NCI-H1092 treated with DMSO at 0.1 percent for 48 hours (cell line): Measurements from ENCODE around the gene FAM83B.
"Not testable (repeated sequence)": the region's sequence is repeated elsewhere in the genome, so short reads cannot be mapped to it uniquely, and the experiment has no call there.

Source experiments
- DNase-seq: peaks from one replicate; lab custom pipeline; 2025; lab: John Stamatoyannopoulos, UW

FAM83B gene

DNA sequence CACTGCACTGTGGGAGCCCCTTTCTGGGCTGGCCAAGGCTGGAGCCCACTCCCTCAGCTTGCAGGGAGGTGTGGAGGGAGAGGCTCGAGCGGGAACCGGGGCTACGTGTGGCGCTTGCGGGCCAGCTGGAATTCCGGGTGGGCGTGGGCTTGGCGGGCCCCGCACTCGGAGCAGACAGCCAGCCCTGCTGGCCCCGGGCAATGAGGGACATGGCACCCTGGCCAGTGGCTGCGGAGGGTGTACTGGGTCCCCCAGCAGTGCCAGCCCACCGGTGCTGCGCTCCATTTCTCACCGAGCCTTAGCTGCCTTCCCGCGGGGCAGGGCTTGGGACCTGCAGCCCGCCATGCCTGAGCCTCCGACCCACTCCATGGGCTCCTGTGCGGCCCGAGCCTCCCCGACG, 132.6 kb downstream of the FAM83B start:
- DNase-seq: not testable (repeated sequence)

DNA sequence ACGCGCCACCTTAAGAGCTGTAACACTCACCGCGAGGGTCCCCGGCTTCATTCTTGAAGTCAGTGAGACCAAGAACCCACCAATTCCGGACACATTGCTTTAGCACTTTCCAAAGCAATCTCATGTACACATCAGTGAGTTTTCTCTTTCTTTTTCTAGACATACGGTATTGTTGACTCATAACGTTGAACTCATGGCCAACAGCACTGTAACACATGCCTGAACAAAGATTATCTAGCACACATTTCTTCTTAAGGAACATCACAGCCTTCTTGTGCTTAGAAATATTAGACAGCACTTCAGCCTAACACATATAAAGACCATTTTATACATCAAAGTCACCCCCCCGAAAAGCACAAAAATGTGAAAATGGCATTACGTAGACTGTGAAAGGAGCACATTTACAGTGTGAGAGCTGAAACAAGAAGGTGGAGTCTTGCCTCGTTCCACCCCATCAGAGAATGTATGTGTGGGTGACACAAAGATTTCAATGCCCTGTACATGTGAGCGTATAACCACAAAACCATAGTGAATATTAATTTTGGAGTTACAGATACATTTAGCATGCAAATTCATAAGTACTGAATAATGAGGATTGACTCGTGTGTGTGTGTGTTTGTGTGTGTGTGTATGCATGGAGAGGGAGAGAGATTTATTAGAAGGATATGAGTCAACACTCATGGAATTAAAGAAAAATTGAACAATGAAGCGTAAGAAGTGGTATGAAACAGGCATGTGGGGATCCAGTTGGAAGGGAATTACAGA, 134.1 kb downstream of the FAM83B start:
- no peak for DNase-seq

DNA sequence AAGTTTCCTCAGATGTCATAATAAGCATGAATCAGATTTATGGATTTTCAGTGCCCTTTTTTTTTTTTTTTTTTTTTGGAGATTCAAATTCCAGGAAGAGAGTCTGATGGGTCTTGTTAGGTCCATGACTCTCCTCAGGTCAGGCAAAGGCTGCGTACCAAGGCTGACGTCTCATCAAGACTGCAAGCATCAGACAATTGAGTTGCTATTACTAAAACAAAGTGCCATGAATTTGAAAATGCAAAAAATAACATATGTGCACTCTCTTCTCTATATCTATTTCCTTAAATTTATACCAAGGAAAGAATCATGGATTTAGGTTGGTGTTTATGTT, 134.7 kb downstream of the FAM83B start:
- DNase-seq: no peak

DNA sequence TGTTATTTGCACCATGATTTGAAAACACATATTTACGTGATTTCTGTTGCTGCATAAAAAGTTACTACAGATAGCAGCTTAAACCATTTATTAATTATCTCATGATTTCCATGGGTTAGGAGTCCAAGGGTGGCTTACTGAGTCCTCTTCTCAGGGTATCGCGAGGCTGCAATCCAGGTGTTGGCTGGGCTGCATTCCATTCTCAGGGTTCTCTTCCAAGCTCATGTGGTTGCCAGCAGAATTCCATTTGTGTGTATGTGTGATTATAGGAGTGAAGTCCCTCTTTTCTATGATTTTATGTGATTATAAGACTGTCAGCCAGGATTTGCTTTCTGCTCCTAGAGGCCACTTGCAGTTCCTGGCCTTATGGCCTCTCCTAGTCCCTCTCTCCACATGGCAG, 135.1 kb downstream of the FAM83B start:
- DNase-seq: no peak

DNA sequence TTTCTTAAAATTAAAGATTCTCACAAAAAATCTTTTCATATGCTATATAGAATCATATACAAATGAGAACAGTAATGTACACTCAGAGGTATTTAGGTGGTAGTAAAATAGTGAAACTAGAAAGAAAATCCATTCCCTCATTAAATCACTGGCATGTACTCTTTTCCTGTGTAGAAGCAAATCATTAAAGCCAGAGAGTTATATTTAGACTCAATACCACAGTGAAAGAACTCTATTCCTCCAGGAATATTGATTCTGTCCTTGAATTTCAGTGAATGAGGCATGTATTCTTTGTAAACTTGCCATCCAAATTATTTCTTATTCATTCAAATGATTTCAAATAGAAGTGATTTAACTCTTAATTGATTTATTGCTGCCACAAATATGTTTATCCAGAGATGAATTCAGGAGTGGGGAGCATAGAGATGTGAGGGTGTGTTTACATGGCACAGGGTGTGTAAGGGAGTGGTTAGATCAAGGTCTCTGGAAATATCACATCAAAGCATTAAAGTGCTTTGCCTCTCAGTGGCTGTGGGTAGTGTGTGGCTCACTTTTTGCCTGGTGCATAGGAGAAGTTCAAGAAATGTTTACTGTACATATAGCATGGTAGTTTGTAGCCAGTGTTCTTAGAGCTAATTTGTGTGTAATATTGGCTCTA, 141.2 kb downstream of the FAM83B start:
- DNase-seq: no peak

DNA sequence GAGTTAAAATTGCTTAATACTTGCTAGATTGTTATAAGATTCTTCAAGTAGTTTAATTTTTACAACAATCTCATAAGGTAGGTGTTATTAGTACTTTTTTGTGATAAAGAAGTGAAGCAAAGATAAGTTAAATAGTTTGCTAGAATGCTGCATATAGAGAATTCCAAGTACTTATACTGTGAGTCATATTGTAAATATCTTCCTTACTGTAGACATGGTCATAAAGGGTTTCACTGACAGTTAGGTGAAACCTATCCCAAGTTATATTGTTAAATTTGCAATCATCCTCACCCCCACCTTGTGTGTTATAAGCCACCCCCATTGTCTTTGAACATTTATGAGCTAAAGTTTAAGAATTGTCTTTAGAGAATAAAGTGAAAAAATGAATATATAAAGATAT, 142.0 kb downstream of the FAM83B start:
- DNase-seq: no peak

DNA sequence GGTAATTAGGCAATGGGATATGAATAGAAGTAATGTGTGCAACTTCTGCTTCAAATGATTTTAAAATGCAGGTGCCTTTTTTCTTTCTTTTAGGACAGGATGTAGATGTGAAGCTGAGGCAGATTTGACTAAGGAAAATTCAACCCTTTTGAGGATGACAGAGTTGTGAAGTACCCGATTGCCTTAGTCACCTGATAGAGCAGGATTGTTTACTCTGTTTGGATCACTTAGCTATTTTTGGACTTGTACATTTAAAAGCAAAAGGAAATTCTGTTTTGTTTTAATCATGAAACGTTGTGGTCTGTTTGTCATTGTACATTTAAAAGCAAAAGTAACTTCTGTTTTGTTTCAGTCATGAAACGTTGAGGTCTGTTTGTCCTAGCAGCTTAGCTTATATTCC, 143.4 kb downstream of the FAM83B start:
- DNase-seq: no peak
